ENCODE data around the gene WFDC11. TPM values are rescaled to one million over a fixed set of nuclear protein-coding genes. Genes with fewer than 3 reads are reported as not detected.
"Not testable (repeated sequence)": the region's sequence is repeated elsewhere in the genome, so short reads cannot be mapped to it uniquely, and the experiment has no call there.

Gene WFDC11
- not detected in 2 replicates for total RNA-seq

- DNase-seq = no peak
- peaks cover 24% of the 10 kb centered on the region for H3K27me3 Mint-ChIP-seq
- intact Hi-C loops (cut with micrococcal nuclease) = no loop called here
- H3K27ac Mint-ChIP-seq = no peak within 1 kb of the TSS
- H3K36me3 Mint-ChIP-seq (ENCODE audit: low read depth) = no peaks in the 10 kb centered on the region
- no peak within 1 kb of the TSS for H3K4me3 Mint-ChIP-seq
- no peaks in the 10 kb centered on the region for H3K4me1 Mint-ChIP-seq
- H3K9me3 Mint-ChIP-seq = peaks cover 6% of the 10 kb centered on the region
Observed at GRCh38 chr20:45670139-45670538, at the start of gene WFDC11. Gene WFDC11 (minus strand): TSS chr20:45670239. CDS start chr20:45650600, 19,639 bp downstream.

- H3K27me3 Mint-ChIP-seq = peaks cover 28% of the 10 kb centered on the region
- H3K9me3 Mint-ChIP-seq; H3K4me3 Mint-ChIP-seq; DNase-seq; H3K36me3 Mint-ChIP-seq (ENCODE audit: low read depth); intact Hi-C loops (cut with micrococcal nuclease); H3K4me1 Mint-ChIP-seq; H3K27ac Mint-ChIP-seq: not testable (repeated sequence)
Observed at GRCh38 chr20:45716141-45716688, 46.2 kb upstream of the WFDC11 start.

- H3K27ac Mint-ChIP-seq = no peak within 1 kb of the TSS
- no peaks in the 10 kb centered on the region for H3K36me3 Mint-ChIP-seq (ENCODE audit: low read depth)
- intact Hi-C loops (cut with micrococcal nuclease) = no loop called here
- no peaks in the 10 kb centered on the region for H3K9me3 Mint-ChIP-seq
- peaks cover 9% of the 10 kb centered on the region for H3K27me3 Mint-ChIP-seq
- no peaks in the 10 kb centered on the region for H3K4me1 Mint-ChIP-seq
- no peak within 1 kb of the TSS for H3K4me3 Mint-ChIP-seq
- DNase-seq = no peak
Observed at GRCh38 chr20:45704969-45705637, 35.1 kb upstream of the WFDC11 start, which contains the start of gene WFDC10B. Gene WFDC10B (minus strand): TSS chr20:45705019. CDS start chr20:45685992, 19,027 bp downstream.

GRCh38 chr20:45701873-45702272 is 31.8 kb upstream of the WFDC11 start, which contains the start of gene WFDC13:
Gene WFDC13 (plus strand): TSS chr20:45702038. CDS start chr20:45702124, 86 bp downstream.
- no peaks in the 10 kb centered on the region for H3K36me3 Mint-ChIP-seq (ENCODE audit: low read depth)

GRCh38 chr20:45701104-45701503 is 31.1 kb upstream of the WFDC11 start:
- intact Hi-C loops (cut with micrococcal nuclease) = no loop called here
- H3K4me1 Mint-ChIP-seq = no peaks in the 10 kb centered on the region
- no peak overlapping the region for H3K27ac Mint-ChIP-seq
- H3K27me3 Mint-ChIP-seq = peaks cover 11% of the 10 kb centered on the region
- no peaks in the 10 kb centered on the region for H3K36me3 Mint-ChIP-seq (ENCODE audit: low read depth)
- H3K9me3 Mint-ChIP-seq = no peaks in the 10 kb centered on the region
- no peak for DNase-seq
- H3K4me3 Mint-ChIP-seq = no peak overlapping the region

More at GRCh38 chr20:45701873-45702272, 31.8 kb upstream of the WFDC11 start, which contains the start of gene WFDC13:
- Mint-ChIP-seq H3K4me1 (no peaks in the 10 kb centered on the region), H3K27me3 (peaks cover 9% of the 10 kb centered on the region), H3K9me3 (no peaks in the 10 kb centered on the region), H3K4me3 (no peak within 1 kb of the TSS), H3K27ac (no peak within 1 kb of the TSS)
- DNase-seq = no peak
- intact Hi-C loops (cut with micrococcal nuclease) = no loop called here

- H3K9me3 Mint-ChIP-seq = peaks cover 4% of the 10 kb centered on the region
- H3K27me3 Mint-ChIP-seq = peaks cover 6% of the 10 kb centered on the region
- H3K27ac Mint-ChIP-seq = no peak overlapping the region
- no peaks in the 10 kb centered on the region for H3K4me1 Mint-ChIP-seq
- H3K4me3 Mint-ChIP-seq = no peak overlapping the region
- H3K36me3 Mint-ChIP-seq (ENCODE audit: low read depth) = no peaks in the 10 kb centered on the region
- no peak for DNase-seq
- intact Hi-C loops (cut with micrococcal nuclease) = no loop called here
Observed at GRCh38 chr20:45695496-45695895, 25.5 kb upstream of the WFDC11 start.

GRCh38 chr20:45693346-45693745 is 23.3 kb upstream of the WFDC11 start:
- H3K27ac Mint-ChIP-seq; H3K4me1 Mint-ChIP-seq; H3K36me3 Mint-ChIP-seq (ENCODE audit: low read depth); H3K9me3 Mint-ChIP-seq; intact Hi-C loops (cut with micrococcal nuclease); H3K27me3 Mint-ChIP-seq; DNase-seq; H3K4me3 Mint-ChIP-seq: not testable (repeated sequence)

- DNase-seq = no peak
- H3K4me3 Mint-ChIP-seq = no peak overlapping the region
- intact Hi-C loops (cut with micrococcal nuclease) = no loop called here
- H3K4me1 Mint-ChIP-seq = no peaks in the 10 kb centered on the region
- no peak overlapping the region for H3K27ac Mint-ChIP-seq
- no peaks in the 10 kb centered on the region for H3K27me3 Mint-ChIP-seq
- H3K36me3 Mint-ChIP-seq (ENCODE audit: low read depth) = no peaks in the 10 kb centered on the region
- H3K9me3 Mint-ChIP-seq = peaks cover 6% of the 10 kb centered on the region
Observed at GRCh38 chr20:45685896-45686295, 15.9 kb upstream of the WFDC11 start.

- H3K36me3 Mint-ChIP-seq (ENCODE audit: low read depth) = no peaks in the 10 kb centered on the region
- H3K4me1 Mint-ChIP-seq = no peaks in the 10 kb centered on the region
- no peak overlapping the region for H3K4me3 Mint-ChIP-seq
- H3K9me3 Mint-ChIP-seq = peaks cover 12% of the 10 kb centered on the region
- no peak for DNase-seq
- peaks cover 5% of the 10 kb centered on the region for H3K27me3 Mint-ChIP-seq
- H3K27ac Mint-ChIP-seq = no peak overlapping the region
- intact Hi-C loops (cut with micrococcal nuclease) = no loop called here
Observed at GRCh38 chr20:45679650-45680049, 9.6 kb upstream of the WFDC11 start.

- H3K27ac Mint-ChIP-seq = no peak overlapping the region
- no peaks in the 10 kb centered on the region for H3K4me1 Mint-ChIP-seq
- DNase-seq = no peak
- no peaks in the 10 kb centered on the region for H3K36me3 Mint-ChIP-seq (ENCODE audit: low read depth)
- H3K4me3 Mint-ChIP-seq = no peak overlapping the region
- peaks cover 5% of the 10 kb centered on the region for H3K9me3 Mint-ChIP-seq
- H3K27me3 Mint-ChIP-seq = peaks cover 24% of the 10 kb centered on the region
- intact Hi-C loops (cut with micrococcal nuclease) = no loop called here
Observed at GRCh38 chr20:45672765-45673164, 2.7 kb upstream of the WFDC11 start.

- H3K27ac Mint-ChIP-seq; intact Hi-C loops (cut with micrococcal nuclease); H3K4me1 Mint-ChIP-seq; DNase-seq; H3K4me3 Mint-ChIP-seq; H3K36me3 Mint-ChIP-seq (ENCODE audit: low read depth); H3K27me3 Mint-ChIP-seq; H3K9me3 Mint-ChIP-seq: not testable (repeated sequence)
Observed at GRCh38 chr20:45657038-45657437, 13.0 kb downstream of the WFDC11 start.

GRCh38 chr20:45651726-45652125 is 18.3 kb downstream of the WFDC11 start:
- H3K27me3 Mint-ChIP-seq; DNase-seq; intact Hi-C loops (cut with micrococcal nuclease); H3K4me1 Mint-ChIP-seq; H3K36me3 Mint-ChIP-seq (ENCODE audit: low read depth); H3K9me3 Mint-ChIP-seq; H3K4me3 Mint-ChIP-seq; H3K27ac Mint-ChIP-seq: not testable (repeated sequence)

- H3K36me3 Mint-ChIP-seq (ENCODE audit: low read depth) = no peaks in the 10 kb centered on the region
- DNase-seq = no peak
- no peaks in the 10 kb centered on the region for H3K4me1 Mint-ChIP-seq
- H3K9me3 Mint-ChIP-seq = no peaks in the 10 kb centered on the region
- H3K27me3 Mint-ChIP-seq = peaks cover 10% of the 10 kb centered on the region
- H3K27ac Mint-ChIP-seq = no peak overlapping the region
- no peak overlapping the region for H3K4me3 Mint-ChIP-seq
- intact Hi-C loops (cut with micrococcal nuclease) = no loop called here
Observed at GRCh38 chr20:45649312-45649863, 20.7 kb downstream of the WFDC11 start.

GRCh38 chr20:45647441-45648050 is 22.5 kb downstream of the WFDC11 start:
- no peaks in the 10 kb centered on the region for H3K36me3 Mint-ChIP-seq (ENCODE audit: low read depth)
- intact Hi-C loops (cut with micrococcal nuclease) = no loop called here
- no peaks in the 10 kb centered on the region for H3K9me3 Mint-ChIP-seq
- peaks cover 7% of the 10 kb centered on the region for H3K27me3 Mint-ChIP-seq
- DNase-seq = no peak
- no peak overlapping the region for H3K27ac Mint-ChIP-seq
- no peak overlapping the region for H3K4me3 Mint-ChIP-seq
- no peaks in the 10 kb centered on the region for H3K4me1 Mint-ChIP-seq

All from activated CD4-positive, alpha-beta T cell treated with anti-CD3 and anti-CD28 coated beads, Interleukin-2, amount 10 ng/mL, durations not matched to agents 24 days and 14 days (primary cell).